GM18909 (cell line): ENCODE results near the gene CAPZB.

Source experiments
- ATAC-seq: cut with Tn5 transposase; IDR thresholded peaks from one replicate; pipeline ENCODE4 v1.9.1; 2021; ENCODE audit warnings: mild to moderate bottlenecking; ENCODE audit not compliant: unreplicated experiment, poor library complexity

CAPZB gene

DNA sequence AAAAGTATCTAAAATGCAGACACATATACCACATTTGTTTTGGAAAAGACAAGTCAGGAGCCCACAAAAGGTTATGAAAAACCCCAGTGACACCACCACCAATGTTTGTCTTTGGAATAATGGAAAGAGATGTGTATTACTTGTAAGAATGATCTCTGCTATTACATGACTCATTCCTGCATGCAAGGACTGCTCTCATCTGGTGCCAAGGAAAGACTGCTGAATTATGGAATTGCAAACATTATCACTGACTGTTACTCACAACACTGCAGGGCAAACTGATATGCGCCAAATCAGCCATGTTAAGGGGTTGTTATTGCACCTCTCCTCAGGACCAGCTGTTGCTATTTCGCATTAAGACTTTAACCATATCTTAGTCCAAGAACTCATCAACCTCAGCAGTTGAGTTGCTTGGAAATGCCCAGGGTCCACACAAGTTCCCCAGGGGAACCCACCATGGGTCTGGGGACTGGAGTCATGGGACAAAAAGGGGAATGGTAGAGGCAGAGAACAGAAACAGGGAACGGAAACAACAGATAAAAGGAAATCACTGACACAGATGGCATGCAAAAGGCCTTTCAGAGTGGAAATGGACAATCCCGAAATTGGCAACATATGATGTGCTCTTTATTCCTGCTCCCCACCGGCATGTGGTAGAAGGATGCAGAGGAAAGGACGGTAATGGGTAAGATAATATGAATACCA is 34.4 kb downstream of the CAPZB start:
- ATAC-seq = no peak

DNA sequence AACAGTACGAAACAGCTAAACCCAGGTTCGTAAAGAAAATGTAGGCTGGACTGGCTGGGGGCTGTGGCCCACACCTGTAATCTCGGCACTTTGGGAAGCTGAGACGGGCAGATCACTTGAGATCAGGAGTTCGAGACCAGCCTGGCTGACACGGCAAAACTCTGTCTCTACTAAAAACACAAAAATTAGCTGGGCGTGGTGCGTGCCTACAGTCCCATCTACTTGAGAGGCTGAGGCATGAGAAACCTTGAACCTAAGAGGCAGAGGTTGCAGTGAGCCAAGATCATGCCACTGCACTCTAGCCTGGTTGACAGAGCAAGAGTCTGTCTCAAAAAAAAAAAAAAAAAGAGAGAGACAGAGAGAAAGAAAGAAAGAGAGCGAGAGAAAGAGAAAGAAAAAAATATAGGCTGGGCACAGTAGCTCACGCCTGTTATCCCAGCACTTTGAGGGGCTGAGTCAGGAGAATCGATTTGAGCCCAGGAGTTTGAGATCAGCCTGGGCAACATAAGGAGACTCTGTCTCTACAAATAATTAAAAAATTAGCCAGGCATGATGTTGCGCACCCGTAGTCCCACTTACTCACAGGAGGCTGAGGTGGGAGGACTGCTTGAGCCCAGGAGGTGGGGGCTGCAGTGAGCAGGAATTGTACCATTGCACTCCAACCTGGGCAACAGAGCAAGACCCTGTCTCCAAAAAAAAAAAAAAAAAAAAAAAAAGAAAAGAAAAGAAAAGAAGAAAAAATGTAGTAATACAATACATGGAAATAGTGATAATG is 35.7 kb downstream of the CAPZB start:
- ATAC-seq = no peak

DNA sequence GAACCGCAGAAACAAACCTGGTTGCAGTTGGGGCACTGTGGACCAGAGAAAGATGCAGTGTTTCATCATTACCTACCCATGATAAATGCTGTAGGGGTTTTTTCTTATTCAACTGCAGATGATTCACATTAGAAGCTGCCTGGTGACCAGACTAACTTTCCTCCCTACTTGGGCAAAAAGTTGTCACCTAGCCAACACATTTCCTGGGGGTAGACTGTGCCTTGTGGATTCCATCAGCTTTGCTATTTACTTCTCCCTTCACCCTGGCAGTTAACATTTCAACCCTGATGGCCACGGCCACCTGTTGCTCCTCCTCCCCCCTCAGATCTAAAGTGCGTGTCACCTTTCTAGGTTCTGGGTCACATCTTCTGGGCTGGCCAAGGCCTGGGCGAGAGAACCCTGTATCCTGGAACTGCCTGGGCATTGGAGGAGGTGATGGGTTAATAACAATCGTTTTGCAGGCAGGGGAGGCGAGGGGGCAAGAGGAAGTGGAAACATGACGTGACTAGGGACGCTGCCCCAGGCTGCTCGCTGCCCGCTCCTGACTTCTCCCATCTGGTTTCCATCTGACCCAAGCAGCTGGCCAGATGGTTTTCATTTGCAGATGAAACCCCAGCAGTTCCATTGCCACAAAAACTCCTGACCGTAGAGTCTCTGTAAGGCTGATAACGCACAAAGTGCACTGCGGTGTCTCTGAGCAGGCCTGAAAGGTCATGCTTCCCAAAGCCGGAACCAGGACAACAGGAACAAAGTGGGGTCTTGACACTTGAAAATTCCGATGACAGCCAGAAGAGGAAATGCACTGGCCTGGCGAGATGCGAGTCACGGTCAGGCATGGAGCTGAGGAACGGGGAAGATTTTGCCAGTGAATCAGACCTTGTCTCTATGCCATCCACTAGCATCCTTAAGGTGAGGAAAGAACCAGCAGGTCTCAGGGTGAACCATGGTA is 36.6 kb downstream of the CAPZB start:
- ATAC-seq = no peak

DNA sequence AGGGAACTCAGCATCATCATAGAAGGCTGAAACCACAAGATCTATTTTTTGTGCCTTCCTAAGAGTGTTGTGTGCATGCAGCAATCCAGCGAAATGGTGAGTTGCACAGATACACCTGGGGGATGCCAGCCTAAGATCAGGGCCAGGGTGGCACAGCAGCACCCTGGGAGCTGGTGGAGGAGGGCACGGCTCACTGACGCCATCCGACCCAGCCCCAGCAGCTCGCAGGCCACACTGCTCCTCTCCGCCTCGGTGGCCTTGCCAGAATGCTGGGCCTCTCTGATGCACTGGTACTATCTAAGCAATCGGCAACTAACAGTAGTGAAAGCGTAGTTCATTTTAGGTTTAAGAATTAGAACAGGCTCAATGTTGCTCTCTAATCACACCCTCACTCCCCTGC is 37.8 kb downstream of the CAPZB start:
- no peak for ATAC-seq

DNA sequence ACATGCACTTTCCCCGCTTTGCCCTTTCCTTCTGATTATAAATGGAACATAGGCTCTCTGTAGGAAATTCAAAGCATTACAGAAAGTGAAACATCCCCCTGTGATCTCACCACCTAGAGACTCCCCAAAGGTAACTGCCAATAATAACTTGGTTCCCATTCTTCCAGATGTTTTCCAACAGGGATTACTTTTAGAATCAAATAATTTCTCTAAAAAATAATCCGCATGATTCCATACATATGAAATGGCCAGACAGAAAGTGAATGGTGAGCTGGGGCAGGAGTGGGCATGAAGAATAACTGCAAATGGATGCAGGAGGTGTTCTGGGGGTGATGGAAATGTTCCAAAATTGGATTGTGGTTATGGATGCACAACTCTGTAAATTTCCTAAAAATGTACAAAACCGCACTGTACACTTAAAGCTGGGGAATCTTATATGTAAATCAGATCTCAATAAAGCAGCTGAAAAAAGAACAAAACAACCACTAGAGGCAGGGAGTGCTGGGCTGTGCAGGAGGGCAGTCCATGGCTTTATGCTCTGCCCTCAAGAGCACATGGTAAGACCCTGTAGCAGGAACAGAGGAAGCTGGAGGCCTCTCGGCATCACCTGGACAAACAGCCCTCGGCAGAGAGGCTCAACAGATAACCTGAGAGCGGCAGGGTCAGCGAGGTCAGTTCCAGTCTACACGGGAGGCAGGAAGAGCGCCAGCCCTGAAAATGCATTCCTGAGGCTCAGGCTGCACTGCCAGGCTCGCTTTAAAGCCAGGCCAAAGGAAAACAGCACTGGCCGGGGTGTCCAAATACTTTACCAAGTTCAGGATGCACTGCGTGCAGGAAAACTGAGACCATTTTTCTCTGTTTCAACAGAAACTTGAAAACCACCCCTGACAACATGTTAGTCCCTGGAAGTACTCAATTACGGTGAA is 39.7 kb downstream of the CAPZB start:
- no peak for ATAC-seq

DNA sequence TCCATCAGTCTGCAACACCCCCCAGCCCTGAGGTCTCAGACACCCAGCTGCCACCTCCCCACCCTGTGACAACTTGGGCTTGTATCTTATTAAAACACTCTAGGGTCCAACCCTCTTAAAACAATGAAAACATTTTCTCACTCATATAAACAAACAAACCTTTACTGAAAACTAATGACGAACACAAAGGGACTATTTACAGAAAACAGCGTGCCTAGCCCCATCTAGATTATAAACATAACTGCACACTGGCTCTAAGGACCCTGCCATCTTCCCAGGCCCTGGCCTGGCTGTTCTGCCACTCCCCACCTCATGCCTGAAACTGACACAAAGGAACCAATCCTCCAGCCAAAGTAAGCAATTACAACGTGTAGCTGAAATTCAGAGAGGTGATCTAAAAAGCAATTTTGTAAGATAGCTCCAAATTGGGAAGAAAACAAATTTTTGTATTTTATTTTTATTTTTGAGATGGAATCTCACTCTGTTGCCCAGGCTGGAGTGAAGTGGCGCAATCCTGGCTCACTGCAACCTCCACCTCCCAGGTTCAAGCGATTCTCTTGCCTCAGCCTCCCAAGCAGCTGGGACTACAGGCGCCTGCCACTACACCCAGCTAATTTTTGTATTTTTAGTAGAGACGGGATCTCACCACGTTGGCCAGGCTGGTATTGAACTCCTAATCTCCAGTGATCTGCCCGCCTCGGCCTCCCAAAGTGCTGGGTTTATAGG is 40.9 kb downstream of the CAPZB start:
- ATAC-seq = no peak

DNA sequence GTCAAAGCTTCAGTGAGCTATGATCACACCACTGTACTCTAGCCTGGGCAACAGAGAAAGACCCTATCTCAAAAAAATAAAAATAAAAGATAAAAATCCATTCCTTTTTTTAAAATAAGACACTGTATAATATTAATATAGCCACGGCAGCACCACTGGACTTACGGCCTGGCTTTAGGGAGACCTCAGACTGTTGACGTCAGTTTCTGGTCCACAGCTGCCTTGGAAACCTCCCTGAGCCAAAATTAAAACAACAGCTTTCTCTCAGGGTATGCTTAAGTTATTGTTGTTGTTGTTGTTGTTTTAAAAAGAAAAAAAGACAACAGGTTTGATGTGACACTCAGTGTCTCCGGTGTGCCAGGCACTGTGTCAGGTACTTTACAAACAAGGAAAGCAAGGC is 42.0 kb downstream of the CAPZB start:
- ATAC-seq = no peak

DNA sequence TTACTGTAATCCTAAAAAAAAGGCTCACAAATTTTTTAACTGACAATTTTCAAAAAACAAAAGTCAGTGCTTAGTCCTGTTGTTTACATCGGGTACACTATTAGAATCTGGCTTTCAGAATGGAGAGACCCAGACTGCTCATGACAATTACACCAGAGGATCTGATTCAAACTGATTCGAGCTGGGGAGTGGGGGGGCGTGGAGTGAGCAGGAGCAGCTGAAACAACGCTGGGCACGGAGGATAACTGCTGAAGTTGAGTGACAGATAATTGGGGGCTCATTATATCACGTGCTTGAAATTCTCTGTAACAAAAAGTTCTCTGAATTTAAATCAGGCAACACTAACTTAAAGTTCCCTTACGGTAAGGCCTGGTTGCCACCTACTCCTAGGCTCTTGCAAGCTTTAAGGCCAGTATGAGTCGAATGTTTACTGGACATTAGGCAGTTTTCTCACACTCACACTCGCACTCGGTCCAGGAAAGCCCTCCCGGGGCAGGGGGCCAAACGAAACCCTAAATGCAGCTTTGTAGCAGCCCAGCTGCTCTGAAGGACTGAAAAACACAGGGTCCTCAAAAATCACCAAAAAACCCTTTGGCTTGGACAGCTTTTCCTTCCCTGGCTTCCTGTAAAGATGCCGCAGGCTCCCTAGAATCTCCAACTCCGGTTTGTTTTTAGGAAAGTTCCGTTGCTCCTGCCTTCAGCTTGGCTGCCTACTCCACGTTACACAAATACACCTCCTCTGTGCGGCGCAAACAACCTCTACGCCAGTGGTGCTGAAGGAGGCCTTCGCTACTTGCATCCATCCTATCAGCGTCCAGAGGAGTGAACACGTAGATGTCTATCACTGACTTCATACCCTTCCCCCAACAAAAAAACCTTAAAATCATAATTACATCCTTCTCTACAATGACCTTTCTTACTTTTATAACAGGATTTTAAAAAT is 42.9 kb downstream of the CAPZB start:
- no peak for ATAC-seq

DNA sequence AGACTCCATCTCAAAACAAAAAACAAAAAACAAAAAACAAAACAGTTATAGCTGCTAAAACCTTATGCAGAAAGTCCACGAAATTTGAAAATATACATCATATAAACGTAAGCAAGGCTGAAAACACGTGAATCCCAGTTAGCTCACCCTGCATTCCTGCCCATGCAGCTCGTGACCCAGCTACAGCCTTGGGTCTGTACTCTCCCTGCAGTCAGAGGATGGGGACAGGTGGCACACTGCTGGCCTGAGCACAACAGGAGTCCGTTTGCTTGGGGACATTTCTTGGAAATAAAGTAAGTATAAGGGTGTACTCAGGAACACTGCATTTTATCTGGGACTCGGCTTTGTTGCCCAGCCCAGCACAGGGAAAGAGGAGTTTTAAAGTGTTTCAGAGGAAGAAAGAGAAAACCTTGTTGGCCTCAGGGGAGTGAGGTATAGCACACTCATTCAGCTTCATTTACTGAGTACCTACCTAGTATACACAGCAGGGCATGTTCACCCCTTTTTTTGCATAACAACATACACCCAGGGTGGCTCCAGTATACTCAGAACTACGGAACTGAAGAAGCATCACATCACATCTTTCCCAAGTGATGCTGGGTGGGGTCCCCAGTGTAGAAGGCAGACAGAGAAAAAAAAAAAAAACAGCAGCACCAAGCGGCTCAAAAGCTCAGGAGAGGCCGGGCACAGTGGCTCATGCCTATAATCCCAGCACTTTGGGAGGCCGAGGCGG is 44.1 kb downstream of the CAPZB start:
- no peak for ATAC-seq

DNA sequence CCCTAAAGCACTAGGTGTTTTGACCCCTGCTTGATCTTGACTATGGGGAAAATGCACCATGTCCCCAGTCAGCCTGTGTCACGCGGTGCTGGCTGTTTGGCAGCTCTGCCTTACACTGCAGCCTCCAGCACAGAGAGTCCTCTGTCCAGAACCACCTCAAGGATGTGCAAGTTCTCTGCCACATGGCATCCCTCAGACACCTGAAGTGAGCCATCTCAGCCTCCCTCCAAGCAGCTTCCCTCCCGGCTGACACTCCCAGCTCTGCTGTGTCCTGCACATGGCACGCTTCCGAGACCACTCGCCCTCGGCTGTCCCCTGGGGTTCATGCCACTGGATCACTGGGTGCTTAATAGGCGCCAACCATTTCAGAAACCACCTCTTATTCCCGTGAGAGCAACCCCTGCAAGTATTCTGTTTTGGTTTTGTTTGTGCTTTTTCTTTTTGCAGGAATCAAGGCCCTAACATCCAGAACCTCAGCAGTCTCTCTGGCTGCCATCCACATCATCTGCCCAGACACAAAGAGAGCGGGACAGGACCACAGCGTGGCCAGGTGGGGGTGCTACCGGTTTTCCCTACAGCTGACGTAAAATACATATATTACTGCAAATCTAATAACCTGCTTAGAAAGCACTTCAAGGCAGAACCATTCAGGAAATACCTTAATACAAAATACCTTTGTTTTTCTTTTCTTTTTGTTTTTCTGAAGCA is 45.7 kb downstream of the CAPZB start:
- ATAC-seq = no peak

DNA sequence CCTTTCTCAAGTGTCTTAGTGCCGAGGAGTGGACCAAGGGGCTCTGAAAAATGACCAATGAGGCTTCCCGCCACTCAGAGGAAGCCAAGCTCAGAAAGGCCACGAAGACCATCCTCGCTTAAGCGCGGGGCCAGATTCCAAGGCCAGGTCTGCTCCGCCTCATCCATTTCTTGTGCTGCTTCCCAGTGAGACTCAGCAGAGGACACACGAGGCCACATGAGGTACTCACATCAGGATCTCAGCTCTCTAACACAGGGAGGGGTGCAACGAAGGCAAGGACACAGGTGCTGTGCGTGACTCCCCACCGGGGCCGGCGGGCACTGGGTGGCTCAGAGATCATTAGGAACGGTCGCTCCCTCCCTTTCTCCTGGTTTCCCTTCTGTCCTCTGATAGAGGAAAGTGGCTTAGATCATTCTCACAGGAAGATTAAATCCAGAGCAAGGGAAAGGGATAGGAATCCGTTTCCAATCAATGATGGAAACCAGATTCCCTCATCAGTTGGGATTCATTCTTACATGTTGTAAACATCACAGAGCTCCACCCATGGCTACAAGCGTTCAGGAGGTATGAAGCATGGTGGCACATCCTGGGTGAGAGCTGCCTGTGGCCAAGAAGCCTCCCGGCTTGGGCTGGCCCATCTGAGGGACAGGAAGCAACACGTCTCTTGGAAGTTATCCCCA is 46.7 kb downstream of the CAPZB start:
- ATAC-seq = no peak

DNA sequence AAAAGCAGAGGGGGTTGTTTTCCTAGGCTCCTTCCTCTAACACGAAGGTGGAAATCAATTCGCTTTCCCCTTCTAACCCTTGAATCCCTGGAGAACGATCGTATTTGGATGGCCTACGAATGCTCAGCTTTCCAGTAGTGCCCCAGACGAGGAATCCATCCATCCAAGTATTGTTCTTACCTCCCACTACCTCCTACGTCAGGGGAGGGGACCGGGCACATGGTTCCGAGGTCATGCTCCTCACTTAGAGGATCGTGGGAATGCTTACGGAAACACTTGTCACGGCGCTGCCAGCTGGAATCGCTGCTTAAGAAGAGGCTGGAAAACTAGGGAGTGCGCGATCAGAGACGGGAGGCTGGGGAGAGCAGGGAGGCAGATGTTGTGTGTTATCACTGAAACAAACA is 47.4 kb downstream of the CAPZB start:
- no peak for ATAC-seq

DNA sequence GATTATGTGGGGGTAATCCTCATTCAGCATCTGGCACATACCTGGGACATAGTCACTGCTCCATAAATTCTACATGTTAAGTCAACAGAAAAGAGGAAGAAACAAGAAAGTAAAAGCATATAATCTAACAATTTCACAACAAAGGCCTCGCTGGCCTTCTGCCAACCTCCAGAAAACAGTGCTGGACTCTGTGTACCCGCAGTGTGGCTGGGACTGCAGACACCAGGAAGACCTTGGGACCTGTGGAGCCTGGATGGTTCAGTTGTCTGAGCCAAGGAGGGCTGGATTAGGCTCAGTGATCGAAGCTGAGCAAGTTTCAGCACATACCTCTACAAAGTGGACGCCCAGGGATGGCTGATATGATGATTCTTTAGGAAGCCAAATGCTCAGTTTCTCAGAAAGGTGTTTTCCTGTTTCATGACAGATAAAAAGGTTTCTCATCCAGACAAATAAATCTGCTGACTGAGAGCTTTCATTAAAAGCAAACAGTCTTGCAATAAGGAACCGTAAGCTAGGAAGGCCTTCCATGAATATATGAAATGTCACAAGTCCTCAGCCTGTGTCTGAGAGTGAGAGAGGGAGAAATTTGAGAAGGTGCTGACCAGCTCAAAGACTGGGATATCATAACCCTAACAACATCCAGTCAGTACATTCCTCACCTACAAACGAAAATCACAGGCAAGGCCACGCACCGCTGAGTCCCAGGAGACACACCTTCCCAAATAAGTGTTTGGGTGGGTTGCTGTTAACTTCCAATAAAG is 48.4 kb downstream of the CAPZB start:
- ATAC-seq = no peak

DNA sequence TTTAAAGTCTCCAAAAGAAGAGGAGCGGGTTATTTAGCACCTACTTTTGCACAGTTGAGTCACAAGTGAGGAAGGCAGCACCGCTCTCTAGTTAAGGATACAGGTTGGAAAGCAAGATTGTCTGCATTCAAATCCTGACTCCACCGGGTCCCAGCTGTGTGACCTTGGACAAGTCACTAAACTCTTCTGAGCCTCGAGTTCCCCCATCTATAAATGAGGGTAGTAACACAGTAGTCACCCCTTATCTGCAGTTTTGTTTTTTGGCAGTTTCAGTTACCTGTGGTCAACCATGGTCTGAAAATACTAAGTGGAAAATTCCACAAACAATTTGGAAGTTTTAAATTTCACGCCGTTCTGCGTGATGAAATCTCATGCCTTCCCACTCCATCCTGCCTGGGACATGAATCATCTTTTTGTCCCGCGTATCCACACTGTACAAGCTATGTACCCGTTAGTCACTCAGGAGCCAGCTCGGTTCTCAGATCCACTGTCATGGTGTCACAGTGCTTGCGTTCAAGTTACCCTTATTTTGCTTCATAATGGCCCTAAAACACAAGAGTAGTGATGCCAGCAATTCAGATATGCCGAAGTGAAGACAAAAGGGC is 49.4 kb downstream of the CAPZB start:
- no peak for ATAC-seq

DNA sequence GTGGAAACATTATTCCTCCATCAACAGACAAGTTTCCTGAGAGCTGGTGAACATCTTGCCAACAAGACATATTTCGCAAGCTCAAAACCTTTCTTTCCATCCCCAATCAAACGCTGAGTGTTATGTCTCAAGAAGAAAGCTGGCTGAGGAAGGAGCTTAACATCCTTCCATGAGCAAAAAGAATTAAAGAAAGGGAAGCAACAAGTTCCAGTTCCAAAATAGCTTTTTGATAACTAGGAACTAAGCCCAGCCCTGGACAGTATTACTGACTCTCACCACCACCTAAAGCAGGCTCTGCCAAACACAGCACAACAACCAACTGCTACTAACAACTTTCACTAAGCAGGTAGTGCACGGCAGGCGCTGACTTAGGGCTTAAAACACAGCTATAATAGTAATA is 50.2 kb downstream of the CAPZB start:
- ATAC-seq = no peak
